Loucy (cell line): ENCODE measurements around the gene LARGE2.

Source experiments
- H2AFZ ChIP-seq: fragments of 200-600 bp; sonication (generic); 2 replicates; pipeline ENCODE4 v1.6.0; 2016; ENCODE audit warnings: antibody characterized with exemption, mild to moderate bottlenecking, low read length, moderate library complexity
- H3F3A ChIP-seq: fragments of 200-600 bp; 2 replicates; pipeline ENCODE4 v1.6.0; 2016; ENCODE audit warnings: antibody characterized with exemption, low read depth, mild to moderate bottlenecking
- H3K27me3 ChIP-seq: fragments of 200-600 bp; sonication (generic); 2 replicates; pipeline ENCODE4 v1.6.1; 2014; ENCODE audit warnings: low read length, mild to moderate bottlenecking; ENCODE audit not compliant: insufficient read depth, poor library complexity, severe bottlenecking
- H3K36me3 ChIP-seq: fragments of 200-600 bp; sonication (generic); 2 replicates; pipeline ENCODE4 v1.6.1; 2016; ENCODE audit warnings: low read length; ENCODE audit not compliant: insufficient read depth
- H3K4me1 ChIP-seq: fragments of 200-600 bp; sonication (generic); 2 replicates; pipeline ENCODE4 v1.5.1; 2014; ENCODE audit warnings: low read length, mild to moderate bottlenecking; ENCODE audit not compliant: insufficient read depth, poor library complexity, severe bottlenecking
- H3K4me2 ChIP-seq: fragments of 200-600 bp; sonication (generic); 2 replicates; pipeline ENCODE4 v1.6.0; 2014; ENCODE audit warnings: antibody characterized with exemption, low read length, low read depth, mild to moderate bottlenecking; ENCODE audit not compliant: poor library complexity, severe bottlenecking
- H3K4me3 ChIP-seq: fragments of 200-600 bp; sonication (generic); 2 replicates; pipeline ENCODE4 v1.5.1; 2014; ENCODE audit warnings: low read length, mild to moderate bottlenecking, mixed read lengths; ENCODE audit not compliant: poor library complexity, severe bottlenecking
- H3K79me2 ChIP-seq: fragments of 200-600 bp; sonication (generic); 2 replicates; pipeline ENCODE4 v1.6.1; 2014; ENCODE audit warnings: low read length; ENCODE audit not compliant: insufficient read depth
- H3K9ac ChIP-seq: fragments of 200-600 bp; sonication (generic); 2 replicates; pipeline ENCODE4 v1.6.0; 2014; ENCODE audit warnings: mild to moderate bottlenecking, low read depth, low read length, moderate library complexity; ENCODE audit not compliant: poor library complexity, severe bottlenecking
- H3K9me2 ChIP-seq: fragments of 200-600 bp; sonication (generic); replicated peaks from 2 replicates; pipeline ENCODE4 v1.6.1; 2016; ENCODE audit warnings: low read depth, low read length, mixed read lengths
- H3K9me3 ChIP-seq: fragments of 200-600 bp; sonication (generic); 2 replicates; pipeline ENCODE4 v1.6.1; 2014; ENCODE audit warnings: mild to moderate bottlenecking, antibody characterized with exemption, low read length, low read depth; ENCODE audit not compliant: insufficient read depth
- H4K20me1 ChIP-seq: fragments of 200-600 bp; sonication (generic); 2 replicates; pipeline ENCODE4 v1.6.0; 2014; ENCODE audit warnings: antibody characterized with exemption, low read length, mild to moderate bottlenecking; ENCODE audit not compliant: insufficient read depth, poor library complexity, severe bottlenecking
- EZH2phosphoT487 ChIP-seq: fragments of 200-600 bp; IDR thresholded peaks from 2 replicates; pipeline ENCODE4 v1.6.1; 2018; ENCODE audit warnings: antibody characterized with exemption, mild to moderate bottlenecking, moderate library complexity, borderline replicate concordance
- TF ChIP-seq, protein P1 (sequence below): fragments of 200-600 bp; sonication (generic); conservative IDR thresholded peaks from 2 replicates; pipeline ENCODE4 v1.5.1; 2014; ENCODE audit warnings: mild to moderate bottlenecking, antibody characterized with exemption, low read length

Gene LARGE2

DNA sequence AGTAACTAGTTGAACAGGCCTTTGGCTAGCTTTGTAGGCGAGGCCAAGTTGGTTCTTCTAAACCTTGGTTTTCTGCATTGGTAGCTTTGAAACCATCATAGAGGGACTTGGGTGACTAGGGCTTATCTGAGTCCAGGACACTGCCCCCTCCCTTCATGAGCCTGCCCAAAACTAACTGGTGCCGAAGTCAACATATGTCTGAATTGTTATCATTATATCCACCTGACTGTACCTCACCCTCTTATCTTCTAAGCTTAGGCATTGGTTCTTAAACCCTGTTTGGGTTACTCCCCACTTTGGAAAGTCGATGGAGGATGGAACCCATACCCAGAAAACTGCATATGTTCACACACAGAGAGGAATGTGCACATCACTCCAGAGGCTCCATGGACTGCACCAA lies 44.6 kb upstream of the LARGE2 start:
- H3K9me2 ChIP-seq = no peaks in the 10 kb centered on the region
- H3K27me3 ChIP-seq = no peaks in the 10 kb centered on the region
- H3K4me3 ChIP-seq = no peak overlapping the region
- no peaks in the 10 kb centered on the region for H3K4me1 ChIP-seq
- no peaks in the 10 kb centered on the region for H3K79me2 ChIP-seq
- no peak overlapping the region for H3K4me2 ChIP-seq
- no peaks in the 10 kb centered on the region for H3K9me3 ChIP-seq
- no peaks in the 10 kb centered on the region for H4K20me1 ChIP-seq
- H3K36me3 ChIP-seq = peaks cover 58% of the 10 kb centered on the region; the same call in 1 of the 2 replicates
- no peak overlapping the region for H2AFZ ChIP-seq
- H3K9ac ChIP-seq = no peak overlapping the region
- H3F3A ChIP-seq = no peaks in the 10 kb centered on the region
- no peak for TF ChIP-seq EZH2phosphoT487
- TF ChIP-seq, protein P1, sequence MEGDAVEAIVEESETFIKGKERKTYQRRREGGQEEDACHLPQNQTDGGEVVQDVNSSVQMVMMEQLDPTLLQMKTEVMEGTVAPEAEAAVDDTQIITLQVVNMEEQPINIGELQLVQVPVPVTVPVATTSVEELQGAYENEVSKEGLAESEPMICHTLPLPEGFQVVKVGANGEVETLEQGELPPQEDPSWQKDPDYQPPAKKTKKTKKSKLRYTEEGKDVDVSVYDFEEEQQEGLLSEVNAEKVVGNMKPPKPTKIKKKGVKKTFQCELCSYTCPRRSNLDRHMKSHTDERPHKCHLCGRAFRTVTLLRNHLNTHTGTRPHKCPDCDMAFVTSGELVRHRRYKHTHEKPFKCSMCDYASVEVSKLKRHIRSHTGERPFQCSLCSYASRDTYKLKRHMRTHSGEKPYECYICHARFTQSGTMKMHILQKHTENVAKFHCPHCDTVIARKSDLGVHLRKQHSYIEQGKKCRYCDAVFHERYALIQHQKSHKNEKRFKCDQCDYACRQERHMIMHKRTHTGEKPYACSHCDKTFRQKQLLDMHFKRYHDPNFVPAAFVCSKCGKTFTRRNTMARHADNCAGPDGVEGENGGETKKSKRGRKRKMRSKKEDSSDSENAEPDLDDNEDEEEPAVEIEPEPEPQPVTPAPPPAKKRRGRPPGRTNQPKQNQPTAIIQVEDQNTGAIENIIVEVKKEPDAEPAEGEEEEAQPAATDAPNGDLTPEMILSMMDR = no peak

DNA sequence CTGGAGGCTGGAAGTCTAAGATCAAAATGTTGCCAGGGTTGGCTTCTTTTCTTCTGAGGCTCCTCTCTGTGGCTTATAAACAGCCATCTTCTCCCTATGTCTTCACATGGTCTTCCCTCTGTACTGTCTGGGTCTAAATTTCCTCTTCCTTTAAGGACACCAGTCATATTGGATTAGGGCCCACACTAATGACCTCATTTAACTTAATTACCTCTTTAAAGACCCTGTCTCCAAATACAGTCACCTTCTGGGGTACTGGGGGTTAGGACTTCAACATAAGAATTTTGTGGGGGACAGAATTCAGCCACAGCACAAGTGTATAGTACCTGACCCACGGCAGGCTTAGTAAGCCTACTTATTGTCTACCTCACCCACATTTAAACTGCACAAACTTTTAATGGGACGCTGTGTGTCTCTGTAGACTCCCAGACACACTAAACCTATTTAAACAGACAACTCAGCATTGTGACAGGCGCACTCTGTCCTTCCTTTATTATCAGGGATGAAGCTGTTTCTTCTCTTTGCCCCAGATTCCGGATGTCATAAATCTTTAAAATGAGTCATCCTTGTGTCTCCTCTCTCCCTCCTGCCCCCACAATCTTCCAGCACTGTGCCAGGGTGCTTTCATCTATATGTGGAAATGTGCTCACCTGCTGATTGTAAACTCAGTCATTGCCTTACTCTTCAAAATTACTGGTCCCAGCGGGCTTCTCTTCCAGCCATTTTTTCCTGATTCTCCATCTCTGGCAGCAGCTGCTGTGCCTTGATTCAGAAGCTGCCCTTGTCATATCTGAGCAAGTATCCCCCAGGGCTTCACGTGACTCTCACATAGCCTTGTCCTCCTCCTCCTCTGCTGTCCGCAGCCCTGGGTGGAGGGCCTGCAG lies 42.4 kb upstream of the LARGE2 start:
- no peaks in the 10 kb centered on the region for H3K9me2 ChIP-seq
- H3K9me3 ChIP-seq = no peaks in the 10 kb centered on the region
- H3K4me2 ChIP-seq = no peak overlapping the region
- H2AFZ ChIP-seq = no peak overlapping the region
- H3K27me3 ChIP-seq = no peaks in the 10 kb centered on the region
- H3F3A ChIP-seq = no peaks in the 10 kb centered on the region
- H3K36me3 ChIP-seq = peaks cover 46% of the 10 kb centered on the region; the same call in 1 of the 2 replicates
- H4K20me1 ChIP-seq = peaks cover 1% of the 10 kb centered on the region
- no peaks in the 10 kb centered on the region for H3K79me2 ChIP-seq
- no peaks in the 10 kb centered on the region for H3K4me1 ChIP-seq
- H3K4me3 ChIP-seq = no peak overlapping the region
- H3K9ac ChIP-seq = no peak overlapping the region
- TF ChIP-seq EZH2phosphoT487 = no peak
- TF ChIP-seq, protein P1 = no peak

DNA sequence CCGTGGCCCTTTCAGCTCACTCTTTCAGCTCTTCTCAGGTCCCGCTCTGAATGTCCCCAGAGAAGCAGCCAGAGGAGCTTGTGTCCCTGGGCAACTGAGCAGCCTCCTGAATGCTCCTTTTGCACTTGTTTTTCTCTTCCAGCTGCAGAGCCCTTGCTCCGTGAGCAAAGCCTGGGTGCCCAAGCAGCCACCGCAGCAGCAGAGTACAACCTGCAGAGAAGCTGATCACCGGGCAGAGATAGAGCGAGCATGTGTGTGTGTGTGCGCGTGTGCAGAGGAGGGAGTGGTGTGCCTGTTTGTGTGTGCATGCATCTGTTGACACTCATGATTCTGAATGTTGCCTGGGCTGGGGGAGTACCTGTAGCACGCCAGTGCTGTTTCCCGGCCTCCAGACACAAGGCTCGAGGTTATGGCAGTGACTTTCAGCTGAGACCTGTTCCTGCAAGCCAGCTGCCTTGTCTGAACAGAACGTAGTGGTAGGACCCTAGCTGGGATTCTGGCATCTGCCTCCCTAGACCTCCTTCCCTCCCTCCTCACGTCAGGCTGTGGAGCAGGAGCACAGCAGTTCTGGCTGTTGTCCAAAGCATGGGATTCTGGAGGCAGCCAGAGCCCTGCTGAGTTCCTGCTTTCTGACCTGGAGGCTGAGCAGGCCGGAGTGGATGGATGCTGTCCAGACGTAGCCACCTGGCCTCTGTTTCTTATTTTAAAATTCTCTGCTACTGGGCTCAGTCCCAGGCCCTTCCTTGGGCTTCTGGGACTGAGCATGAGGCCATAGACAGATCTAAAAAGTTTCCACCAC lies 41.5 kb upstream of the LARGE2 start:
- TF ChIP-seq, protein P1 = no peak
- no peak for TF ChIP-seq EZH2phosphoT487
- Histone ChIP-seq H4K20me1 (peaks cover 4% of the 10 kb centered on the region), H3K27me3 (no peaks in the 10 kb centered on the region), H3K9me3 (no peaks in the 10 kb centered on the region), H3K9ac (no peak overlapping the region), H2AFZ (no peak overlapping the region), H3K79me2 (no peaks in the 10 kb centered on the region), H3K4me3 (no peak overlapping the region), H3K36me3 (peaks cover 38% of the 10 kb centered on the region; the same call in 1 of the 2 replicates), H3K4me2 (no peak overlapping the region), H3K4me1 (no peaks in the 10 kb centered on the region), H3K9me2 (no peaks in the 10 kb centered on the region), H3F3A (no peaks in the 10 kb centered on the region)
